Esophagus squamous epithelium (tissue), 4 donors: ENCODE results near the gene PAK2.
"Not testable (repeated sequence)": the region's sequence is repeated elsewhere in the genome, so short reads cannot be mapped to it uniquely, and the experiment has no call there.

ENCODE experiments used
- POLR2A ChIP-seq, 4 donors: fragments of 450-650 bp; IDR thresholded peaks; one replicate each; pipeline ENCODE4 v1.6.1; 2017; ENCODE audit warnings: antibody characterized with exemption in 4 of 4, mild to moderate bottlenecking in 4 of 4, moderate library complexity in 3 of 4
- TF ChIP-seq, protein P1 (sequence below), 6 experiments: fragments of 450-650 bp in 4 of 6; fragments of 200-600 bp in 2 of 6; sonication (generic) in 2 of 6; IDR thresholded peaks; one replicate each; pipeline ENCODE4 v1.5.1; 2016 to 2019; ENCODE audit warnings: antibody characterized with exemption in 6 of 6, mild to moderate bottlenecking in 4 of 6, moderate library complexity in 4 of 6

DNA sequence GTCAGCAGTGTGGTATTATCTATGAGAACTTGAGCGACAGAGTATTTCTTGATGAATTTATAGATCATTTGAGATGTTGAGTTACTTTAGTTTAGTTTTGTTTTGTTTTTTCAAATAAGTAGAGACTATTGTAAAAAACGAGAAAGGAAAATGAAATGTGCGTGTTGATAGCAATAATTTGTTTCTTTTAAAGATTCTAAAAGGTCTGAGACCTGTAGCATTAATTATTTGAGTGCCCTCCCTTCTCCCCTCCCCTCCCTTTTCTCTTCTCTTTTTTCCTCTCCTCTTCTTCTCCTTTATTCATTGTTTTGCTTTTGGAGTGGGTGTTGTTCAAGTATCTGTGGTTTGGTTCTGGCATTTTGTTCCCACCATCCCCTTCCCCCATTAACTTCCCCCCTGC lies 90.0 kb downstream of the PAK2 start:
- TF ChIP-seq, protein P1, sequence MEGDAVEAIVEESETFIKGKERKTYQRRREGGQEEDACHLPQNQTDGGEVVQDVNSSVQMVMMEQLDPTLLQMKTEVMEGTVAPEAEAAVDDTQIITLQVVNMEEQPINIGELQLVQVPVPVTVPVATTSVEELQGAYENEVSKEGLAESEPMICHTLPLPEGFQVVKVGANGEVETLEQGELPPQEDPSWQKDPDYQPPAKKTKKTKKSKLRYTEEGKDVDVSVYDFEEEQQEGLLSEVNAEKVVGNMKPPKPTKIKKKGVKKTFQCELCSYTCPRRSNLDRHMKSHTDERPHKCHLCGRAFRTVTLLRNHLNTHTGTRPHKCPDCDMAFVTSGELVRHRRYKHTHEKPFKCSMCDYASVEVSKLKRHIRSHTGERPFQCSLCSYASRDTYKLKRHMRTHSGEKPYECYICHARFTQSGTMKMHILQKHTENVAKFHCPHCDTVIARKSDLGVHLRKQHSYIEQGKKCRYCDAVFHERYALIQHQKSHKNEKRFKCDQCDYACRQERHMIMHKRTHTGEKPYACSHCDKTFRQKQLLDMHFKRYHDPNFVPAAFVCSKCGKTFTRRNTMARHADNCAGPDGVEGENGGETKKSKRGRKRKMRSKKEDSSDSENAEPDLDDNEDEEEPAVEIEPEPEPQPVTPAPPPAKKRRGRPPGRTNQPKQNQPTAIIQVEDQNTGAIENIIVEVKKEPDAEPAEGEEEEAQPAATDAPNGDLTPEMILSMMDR (IDR thresholded peaks at IDR 0.05) = not testable (repeated sequence)
- not testable (repeated sequence) for TF ChIP-seq POLR2A (IDR thresholded peaks at IDR 0.05)
